Panc1 (cell line): ENCODE results near the gene NECAB2.

Source experiments
- TCF7L2 ChIP-seq: IDR thresholded peaks from 2 replicates; pipeline ENCODE4 v1.6.1; 2011; ENCODE audit warnings: mild to moderate bottlenecking, low read depth, low read length, inconsistent platforms
- TF ChIP-seq, protein P1 (sequence below): fragments of 450-650 bp; IDR thresholded peaks from 2 replicates; pipeline ENCODE4 v1.5.1; 2017; ENCODE audit warnings: mild to moderate bottlenecking
- TF ChIP-seq, protein P2 (sequence below), 2 experiments: IDR thresholded peaks; 2 replicates each; pipeline ENCODE4 v1.6.1; 2011 to 2012; ENCODE audit warnings: low read depth in 2 of 2, control low read depth in 1 of 2, low read length in 1 of 2, mild to moderate bottlenecking in 1 of 2, moderate library complexity in 1 of 2; ENCODE audit not compliant: insufficient read depth in 1 of 2

DNA sequence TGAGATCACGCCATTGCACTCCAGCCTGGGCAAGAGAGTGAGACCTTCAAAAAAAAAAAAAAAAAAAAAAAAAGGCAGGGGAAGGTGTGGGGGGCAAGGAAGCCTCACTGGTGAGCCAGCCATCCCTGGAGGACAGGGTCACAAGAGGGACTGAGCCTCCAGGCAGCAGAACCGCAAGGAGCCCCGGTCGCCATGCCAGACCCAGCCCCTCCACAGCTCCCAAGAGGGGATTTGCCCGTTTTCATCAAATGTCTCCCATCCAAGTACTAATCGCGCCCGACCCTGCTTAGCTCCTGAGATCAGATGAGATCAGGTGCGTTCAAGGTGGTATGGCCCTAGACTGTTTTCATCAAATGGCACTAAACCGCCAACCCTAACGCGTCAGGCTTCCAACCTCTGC is 71.7 kb downstream of the NECAB2 start:
- TF ChIP-seq TCF7L2 = no peak
- TF ChIP-seq, protein P1, sequence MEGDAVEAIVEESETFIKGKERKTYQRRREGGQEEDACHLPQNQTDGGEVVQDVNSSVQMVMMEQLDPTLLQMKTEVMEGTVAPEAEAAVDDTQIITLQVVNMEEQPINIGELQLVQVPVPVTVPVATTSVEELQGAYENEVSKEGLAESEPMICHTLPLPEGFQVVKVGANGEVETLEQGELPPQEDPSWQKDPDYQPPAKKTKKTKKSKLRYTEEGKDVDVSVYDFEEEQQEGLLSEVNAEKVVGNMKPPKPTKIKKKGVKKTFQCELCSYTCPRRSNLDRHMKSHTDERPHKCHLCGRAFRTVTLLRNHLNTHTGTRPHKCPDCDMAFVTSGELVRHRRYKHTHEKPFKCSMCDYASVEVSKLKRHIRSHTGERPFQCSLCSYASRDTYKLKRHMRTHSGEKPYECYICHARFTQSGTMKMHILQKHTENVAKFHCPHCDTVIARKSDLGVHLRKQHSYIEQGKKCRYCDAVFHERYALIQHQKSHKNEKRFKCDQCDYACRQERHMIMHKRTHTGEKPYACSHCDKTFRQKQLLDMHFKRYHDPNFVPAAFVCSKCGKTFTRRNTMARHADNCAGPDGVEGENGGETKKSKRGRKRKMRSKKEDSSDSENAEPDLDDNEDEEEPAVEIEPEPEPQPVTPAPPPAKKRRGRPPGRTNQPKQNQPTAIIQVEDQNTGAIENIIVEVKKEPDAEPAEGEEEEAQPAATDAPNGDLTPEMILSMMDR = no peak
- TF ChIP-seq, protein P2, sequence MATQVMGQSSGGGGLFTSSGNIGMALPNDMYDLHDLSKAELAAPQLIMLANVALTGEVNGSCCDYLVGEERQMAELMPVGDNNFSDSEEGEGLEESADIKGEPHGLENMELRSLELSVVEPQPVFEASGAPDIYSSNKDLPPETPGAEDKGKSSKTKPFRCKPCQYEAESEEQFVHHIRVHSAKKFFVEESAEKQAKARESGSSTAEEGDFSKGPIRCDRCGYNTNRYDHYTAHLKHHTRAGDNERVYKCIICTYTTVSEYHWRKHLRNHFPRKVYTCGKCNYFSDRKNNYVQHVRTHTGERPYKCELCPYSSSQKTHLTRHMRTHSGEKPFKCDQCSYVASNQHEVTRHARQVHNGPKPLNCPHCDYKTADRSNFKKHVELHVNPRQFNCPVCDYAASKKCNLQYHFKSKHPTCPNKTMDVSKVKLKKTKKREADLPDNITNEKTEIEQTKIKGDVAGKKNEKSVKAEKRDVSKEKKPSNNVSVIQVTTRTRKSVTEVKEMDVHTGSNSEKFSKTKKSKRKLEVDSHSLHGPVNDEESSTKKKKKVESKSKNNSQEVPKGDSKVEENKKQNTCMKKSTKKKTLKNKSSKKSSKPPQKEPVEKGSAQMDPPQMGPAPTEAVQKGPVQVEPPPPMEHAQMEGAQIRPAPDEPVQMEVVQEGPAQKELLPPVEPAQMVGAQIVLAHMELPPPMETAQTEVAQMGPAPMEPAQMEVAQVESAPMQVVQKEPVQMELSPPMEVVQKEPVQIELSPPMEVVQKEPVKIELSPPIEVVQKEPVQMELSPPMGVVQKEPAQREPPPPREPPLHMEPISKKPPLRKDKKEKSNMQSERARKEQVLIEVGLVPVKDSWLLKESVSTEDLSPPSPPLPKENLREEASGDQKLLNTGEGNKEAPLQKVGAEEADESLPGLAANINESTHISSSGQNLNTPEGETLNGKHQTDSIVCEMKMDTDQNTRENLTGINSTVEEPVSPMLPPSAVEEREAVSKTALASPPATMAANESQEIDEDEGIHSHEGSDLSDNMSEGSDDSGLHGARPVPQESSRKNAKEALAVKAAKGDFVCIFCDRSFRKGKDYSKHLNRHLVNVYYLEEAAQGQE (IDR thresholded peaks at IDR 0.05; ENCODE audit: insufficient read depth in 1 of 2, low read depth in 2 of 2, low read length in 1 of 2) = no peak
